Pericardium fibroblast (primary cell): ENCODE data around the gene BID. TPM values are rescaled to one million over a fixed set of nuclear protein-coding genes. Genes with fewer than 3 reads are reported as not detected.

Experiments
- total RNA-seq: library from RNA; depleted of rRNA; stranded (reverse); fragments of >200 nt; gene quantifications from 2 replicates; pipeline ENCODE4 v1.2.3, GENCODE V29; 2015

Gene BID
- total RNA-seq: 19.9 and 22.3 TPM in 2 replicates

DNA sequence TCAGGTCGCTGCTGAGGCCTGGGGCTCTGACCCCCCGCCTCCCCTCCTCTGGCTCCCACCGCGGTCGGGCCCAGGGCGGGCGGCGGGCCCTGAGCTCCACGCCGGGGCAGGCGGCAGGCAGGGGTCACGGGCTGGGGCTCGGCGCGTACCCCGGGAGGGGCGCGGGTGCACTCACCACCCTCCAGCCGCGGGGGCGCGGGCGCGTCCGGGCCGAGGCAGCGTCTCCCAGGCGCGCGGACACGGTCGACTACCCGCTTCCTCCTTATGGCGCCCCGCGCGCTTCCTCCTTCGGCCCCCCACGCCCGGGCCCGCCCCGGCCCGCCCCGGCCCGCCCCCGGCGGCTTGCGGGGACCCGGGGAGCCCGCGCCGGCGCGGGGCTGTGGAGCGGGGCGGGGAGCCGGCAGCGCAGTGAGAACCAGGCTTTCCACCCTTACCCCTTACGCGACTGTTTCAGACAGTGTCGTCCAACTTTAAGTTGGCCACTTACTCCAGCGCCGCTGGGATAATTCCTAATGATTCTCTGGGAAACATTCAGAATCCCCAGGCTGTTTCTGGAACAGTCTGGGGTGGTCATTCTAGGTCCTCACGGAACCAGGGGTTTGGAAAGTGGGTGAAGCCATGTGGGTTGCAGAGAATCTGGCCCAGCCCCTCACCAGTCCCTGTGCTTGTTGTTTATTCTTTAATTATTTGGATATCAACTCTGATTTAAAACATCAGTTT is at the start of gene BID:
Gene BID, minus strand, starts transcription at position 264 of the 720 bp plus-strand sequence. CDS start 24,353 bp downstream, outside the sequence.

Other genes starting within 250 kb of the BID start
- 0.60 TPM in 1 of 2 replicates, not detected in the other for gene SLC25A18, start 211.0 kb downstream of the BID start, total RNA-seq
- gene ATP6V1E1, start 145.7 kb downstream of the BID start, total RNA-seq: 93.1 and 116 TPM in 2 replicates
- 40.1 and 43.2 TPM in 2 replicates for gene BCL2L13, start 135.7 kb downstream of the BID start, total RNA-seq